ENCODE measurements around the gene CBX4. TPM values are rescaled to one million over a fixed set of nuclear protein-coding genes. Genes with fewer than 3 reads are reported as not detected.

CBX4 gene
- total and polyA plus RNA-seq, 2 of the 13 experiments (the other 11 are each of a cell fraction or from before 2014, with no cell fraction given) = 25.8 to 50.8 TPM

GRCh38 chr17:79803997-79804855 is 35.0 kb downstream of the CBX4 start (continued):
- TF ChIP-seq ZNF142 (CRISPR knock-in tag; IDR thresholded peaks at IDR 0.05) = peak; percentile 88; the same call in 1 of the 2 replicates
- no peak for TF ChIP-seq ZNF766 (CRISPR knock-in tag; IDR thresholded peaks at IDR 0.05; ENCODE audit: borderline replicate concordance)
- peak; percentile 94 for TF ChIP-seq MTERF4 (CRISPR knock-in tag; IDR thresholded peaks at IDR 0.05)
- 0 out of 2 replicates have a peak, but pooled peaks have one; percentile 40 for TF ChIP-seq RCOR2 (CRISPR knock-in tag; IDR thresholded peaks at IDR 0.05)
- TF ChIP-seq AKNA (CRISPR knock-in tag; IDR thresholded peaks at IDR 0.05; ENCODE audit: borderline replicate concordance) = peak; percentile 39; the same call in 1 of the 2 replicates
- peak; percentile 97 for TF ChIP-seq MAX (IDR thresholded peaks at IDR 0.05)
- no peak for TF ChIP-seq USF2 (IDR thresholded peaks at IDR 0.05; ENCODE audit: low read depth, low read length)
- no peak for TF ChIP-seq USF2 (CRISPR knock-in tag; IDR thresholded peaks at IDR 0.05; ENCODE audit: borderline replicate concordance)
- TF ChIP-seq GATAD1 (CRISPR knock-in tag; IDR thresholded peaks at IDR 0.05) = peak; percentile 58; the same call in 1 of the 2 replicates
- peak; percentile 58; the same call in 1 of the 2 replicates for TF ChIP-seq ZMYM4 (CRISPR knock-in tag; IDR thresholded peaks at IDR 0.05)
- peak; percentile 67; the same call in 1 of the 2 replicates for TF ChIP-seq TFE3 (CRISPR knock-in tag; IDR thresholded peaks at IDR 0.05)
